MM.1S (cell line): ENCODE results near the gene FAM184A.

Experiments used
- EZH2 ChIP-seq: fragments of 300-600 bp; sonication (generic); optimal IDR thresholded peaks from 2 replicates; pipeline ENCODE3; 2017; ENCODE audit warnings: low read depth, mild to moderate bottlenecking, antibody characterized with exemption, low read length, mixed read lengths
- TF ChIP-seq, protein P1 (sequence below): fragments of 300-600 bp; sonication (generic); IDR thresholded peaks from 2 replicates; pipeline ENCODE4 v1.5.1; 2016; ENCODE audit warnings: antibody characterized with exemption, low read length, mixed read lengths

DNA sequence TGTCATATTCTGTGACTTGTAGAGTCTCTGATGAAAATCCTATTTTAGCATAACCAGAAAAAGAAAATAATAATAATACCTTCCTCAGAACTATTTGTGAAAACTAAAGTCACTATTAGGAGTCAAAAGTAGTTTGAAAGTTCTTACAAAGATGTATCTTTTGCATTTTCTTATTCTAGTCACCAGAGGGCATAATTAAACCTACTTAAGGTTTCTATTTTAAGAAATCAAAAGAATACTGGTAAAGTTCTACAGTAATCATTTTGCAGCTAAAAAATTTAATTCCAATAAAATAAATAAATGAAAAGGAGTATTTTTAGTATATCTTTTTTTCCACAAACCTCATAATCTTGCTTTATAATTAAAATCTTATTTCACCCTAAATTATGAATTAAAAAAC lies 115.5 kb downstream of the FAM184A start:
- TF ChIP-seq, protein P1, sequence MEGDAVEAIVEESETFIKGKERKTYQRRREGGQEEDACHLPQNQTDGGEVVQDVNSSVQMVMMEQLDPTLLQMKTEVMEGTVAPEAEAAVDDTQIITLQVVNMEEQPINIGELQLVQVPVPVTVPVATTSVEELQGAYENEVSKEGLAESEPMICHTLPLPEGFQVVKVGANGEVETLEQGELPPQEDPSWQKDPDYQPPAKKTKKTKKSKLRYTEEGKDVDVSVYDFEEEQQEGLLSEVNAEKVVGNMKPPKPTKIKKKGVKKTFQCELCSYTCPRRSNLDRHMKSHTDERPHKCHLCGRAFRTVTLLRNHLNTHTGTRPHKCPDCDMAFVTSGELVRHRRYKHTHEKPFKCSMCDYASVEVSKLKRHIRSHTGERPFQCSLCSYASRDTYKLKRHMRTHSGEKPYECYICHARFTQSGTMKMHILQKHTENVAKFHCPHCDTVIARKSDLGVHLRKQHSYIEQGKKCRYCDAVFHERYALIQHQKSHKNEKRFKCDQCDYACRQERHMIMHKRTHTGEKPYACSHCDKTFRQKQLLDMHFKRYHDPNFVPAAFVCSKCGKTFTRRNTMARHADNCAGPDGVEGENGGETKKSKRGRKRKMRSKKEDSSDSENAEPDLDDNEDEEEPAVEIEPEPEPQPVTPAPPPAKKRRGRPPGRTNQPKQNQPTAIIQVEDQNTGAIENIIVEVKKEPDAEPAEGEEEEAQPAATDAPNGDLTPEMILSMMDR = peak; percentile 31
- no peak for TF ChIP-seq EZH2
